Hypothalamus (tissue), 51 donors: ENCODE results near the gene SHISA6.

Source experiments
- DNase-seq, 51 donors: peaks; one replicate each; lab custom pipeline; 2025; lab: John Stamatoyannopoulos, UW

SHISA6 gene

DNA sequence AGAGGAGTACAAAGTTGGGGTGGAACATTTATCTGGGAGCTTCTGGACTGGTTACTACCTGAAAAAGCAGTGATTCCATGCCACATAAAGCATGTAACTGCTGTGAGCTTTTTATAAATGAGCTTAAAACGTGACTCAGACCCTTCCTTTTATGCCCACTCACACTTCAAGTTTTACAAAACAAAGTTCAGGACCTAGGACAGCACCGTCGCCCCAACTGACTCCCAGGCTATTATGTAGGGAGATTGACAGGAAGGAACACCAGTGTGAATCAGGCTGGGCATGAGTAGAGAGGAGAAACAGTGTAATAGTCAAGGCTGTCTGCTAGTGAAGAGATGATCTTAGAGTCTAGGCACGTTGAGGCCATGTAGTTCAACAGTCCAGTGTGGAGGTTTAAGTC lies 265.6 kb downstream of the SHISA6 start:
- DNase-seq, result no peak

DNA sequence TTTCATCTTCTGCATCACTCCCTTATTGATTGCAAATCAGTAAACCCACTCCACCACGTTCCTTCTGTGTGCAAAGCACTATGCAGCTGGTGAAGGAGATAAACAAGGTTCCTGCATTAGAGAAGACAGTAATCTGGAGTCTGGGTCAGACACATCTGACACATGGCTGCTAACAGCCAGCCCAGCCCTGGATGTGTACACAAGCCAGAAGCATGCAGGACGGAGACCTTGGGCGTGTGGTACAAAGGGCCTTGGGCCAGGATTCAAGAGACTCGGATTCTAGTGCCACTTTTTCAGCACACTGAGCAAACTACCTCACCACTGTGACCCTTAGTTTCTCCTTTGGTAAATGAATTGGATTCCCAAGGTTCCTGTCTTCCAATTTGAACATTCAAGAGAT lies 270.7 kb downstream of the SHISA6 start:
- no peak for DNase-seq

DNA sequence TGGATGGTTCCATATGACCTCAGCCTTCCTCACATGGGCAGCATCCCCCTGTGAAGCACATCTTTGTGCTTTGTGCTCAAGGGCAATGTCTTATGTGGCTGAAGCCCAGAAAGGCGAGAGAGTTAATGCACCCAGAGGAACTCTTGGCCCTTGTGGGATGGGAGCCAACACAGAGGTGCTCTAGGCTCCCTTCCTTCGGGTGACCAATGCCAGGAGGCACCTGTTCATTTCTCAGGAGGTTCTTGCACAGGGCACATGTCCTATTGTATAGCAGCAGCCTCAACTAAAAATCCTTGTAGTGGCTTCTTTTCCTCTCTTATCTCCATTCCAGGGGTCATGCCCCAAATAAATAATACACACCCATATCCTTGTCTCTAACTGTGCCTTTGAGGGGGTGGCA lies 273.6 kb downstream of the SHISA6 start:
- no peak for DNase-seq

DNA sequence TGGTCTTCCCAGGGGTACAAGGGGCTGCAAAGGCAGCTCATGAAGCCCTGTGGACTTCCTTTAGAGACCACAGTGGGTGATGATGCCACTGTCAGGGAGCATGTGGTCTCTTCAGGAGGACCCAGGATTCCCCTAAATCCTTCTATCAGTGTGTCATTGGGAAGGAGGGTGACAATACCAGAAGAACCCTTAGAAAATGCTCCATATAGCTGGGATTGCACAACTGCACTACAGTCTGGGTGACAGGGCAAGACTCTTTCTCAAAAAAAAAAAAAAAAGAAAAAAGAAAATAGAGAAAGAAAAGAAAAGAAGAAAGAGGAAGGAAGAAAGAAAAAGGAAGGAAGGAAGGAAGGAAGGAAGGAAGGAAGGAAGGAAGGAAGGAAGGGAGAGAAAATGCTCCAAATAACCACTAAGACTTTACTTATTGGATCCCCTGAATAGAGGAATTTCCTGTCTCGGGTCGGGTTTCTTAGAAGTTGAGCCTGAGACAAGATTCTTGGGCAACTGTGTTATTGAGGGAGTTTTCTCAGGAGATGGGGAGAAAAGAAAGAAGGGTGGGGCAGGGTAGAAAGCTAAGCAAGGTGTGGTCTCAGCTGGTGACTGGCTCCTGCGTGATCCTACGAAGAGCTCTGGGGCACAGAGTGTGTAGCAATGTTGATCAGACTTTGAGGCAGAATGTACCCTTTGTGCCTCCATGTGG lies 274.1 kb downstream of the SHISA6 start:
- DNase-seq, result no peak

DNA sequence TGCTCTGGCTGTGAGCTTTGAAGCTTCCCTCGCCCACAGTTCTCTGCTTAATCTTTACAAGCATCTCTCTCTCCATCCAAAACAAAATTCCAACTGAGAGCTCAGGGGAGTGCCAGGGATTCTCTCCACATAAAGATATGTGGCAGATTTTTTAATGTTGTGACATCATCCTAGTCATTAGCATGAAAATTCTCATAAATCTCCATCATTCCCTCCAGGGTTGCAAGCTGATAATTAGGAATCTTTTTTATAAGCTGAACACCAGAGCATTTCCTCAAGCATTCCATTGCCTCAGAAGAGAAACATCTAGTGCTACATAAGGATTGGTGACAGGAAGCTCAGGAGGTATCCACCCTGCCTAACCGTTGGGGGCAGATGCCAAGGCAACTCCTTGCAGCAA lies 274.9 kb downstream of the SHISA6 start:
- no peak for DNase-seq

DNA sequence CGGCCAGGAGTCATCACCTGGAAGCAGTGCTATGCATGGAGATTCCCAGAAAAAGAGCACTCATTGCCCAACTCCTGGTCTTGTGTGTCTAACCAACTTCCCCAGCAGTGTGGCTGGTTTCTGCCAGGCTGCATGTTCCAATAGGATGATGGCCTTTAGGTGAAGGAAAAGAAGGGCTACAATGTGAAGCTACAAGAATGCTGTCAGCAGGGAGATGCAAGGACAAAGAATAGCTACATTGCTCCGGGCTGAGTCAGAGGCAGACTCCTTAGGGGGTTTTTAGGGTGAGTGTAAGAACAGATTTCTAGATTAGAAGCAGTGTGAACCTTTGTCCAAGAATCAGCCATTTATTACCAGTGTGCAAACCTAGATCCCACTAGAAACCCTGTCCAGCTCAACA lies 294.2 kb downstream of the SHISA6 start:
- no peak for DNase-seq

DNA sequence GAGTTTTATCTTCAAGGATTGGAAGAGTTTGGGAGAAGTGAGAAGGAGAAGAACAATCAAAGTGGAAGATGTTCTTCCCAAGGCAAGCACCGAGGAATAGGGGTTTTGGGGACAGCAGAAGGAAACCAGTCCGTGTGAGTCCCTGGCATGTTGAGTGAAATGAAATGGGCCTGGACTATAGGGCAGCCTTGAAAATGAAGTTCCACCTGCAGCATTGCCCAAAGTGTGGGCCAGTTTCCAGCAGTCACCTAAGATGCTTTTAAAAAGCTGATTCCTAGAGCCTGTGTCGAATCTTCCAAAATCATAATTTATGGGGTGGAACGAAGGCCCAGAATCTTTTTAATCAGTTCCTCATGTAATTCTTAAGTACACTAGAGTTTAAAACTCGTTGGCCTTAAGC lies 297.4 kb downstream of the SHISA6 start:
- no peak for DNase-seq

DNA sequence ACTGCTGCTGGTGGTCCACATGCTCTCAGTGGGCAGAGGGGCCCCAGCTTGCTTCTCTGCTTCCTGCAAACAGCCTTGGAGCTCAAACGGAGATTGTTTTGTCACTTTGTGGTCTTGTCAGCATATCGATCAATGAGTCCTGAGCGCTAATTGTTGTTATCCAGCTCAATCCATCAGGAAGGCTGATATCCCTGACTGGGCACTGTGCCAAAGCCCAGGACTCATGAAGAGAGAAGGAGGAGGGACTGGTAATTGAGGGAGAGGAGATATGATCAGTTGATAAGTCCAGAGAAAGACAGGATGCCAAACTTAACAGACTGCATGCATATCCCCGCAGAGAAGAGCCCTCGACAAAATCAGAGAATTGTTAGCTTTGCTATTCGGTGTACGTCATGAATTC lies 298.6 kb downstream of the SHISA6 start:
- no peak for DNase-seq

DNA sequence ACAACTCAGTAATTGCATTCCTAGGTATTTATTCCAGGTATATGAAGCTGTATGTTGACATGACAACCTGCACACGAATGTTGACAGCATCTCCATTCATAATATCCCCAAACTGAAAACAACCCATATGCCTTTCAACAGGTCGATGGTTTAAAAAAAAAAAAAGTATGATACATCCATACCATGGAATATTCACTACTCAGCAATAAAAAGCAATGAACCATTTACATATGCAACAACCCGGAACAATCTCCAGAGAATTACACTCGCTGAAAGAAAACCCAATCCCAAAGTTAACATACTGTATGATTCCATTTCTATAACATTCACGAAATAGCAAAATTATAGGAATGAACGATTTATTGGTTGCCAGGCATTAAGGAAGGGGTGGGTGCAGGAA lies 304.0 kb downstream of the SHISA6 start:
- no peak for DNase-seq

DNA sequence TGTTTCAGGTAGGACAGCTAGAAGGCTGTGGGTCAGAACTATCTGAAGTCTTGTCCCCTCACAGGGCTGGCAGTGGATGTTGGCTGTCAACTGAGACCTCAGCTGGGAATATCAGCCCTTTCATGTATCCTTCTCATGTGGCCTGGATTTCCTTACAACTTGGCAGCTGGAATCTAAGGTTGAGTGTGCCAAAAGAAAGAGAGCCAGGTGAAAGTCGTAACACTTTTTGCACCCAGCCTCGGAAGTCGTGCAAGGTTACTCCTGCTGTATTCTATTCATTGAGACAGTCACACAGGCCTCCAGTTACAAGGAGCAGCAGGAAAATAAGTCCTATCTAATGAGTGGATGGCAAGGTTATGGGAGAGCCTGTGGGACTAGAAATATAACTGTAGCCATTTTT lies 304.7 kb downstream of the SHISA6 start:
- DNase-seq, result no peak

DNA sequence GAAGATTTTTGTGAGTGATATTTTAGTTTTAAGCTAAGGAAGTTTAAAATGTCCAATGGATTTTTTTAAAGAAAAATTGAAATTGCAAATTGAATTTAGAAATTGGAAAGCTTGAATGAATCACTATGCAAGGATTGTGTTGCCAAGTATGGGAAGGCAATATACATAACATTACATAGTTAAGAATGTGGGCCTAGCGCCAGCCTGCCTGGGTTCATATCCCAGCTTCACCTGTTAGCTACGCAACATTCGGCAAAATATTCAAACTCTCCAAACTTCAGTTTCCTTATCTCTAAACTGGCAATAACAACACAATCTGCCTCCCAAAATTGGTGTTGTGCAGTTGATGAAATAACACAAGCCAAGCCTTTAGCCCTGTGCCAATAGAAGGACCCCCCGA lies 306.8 kb downstream of the SHISA6 start:
- no peak for DNase-seq

DNA sequence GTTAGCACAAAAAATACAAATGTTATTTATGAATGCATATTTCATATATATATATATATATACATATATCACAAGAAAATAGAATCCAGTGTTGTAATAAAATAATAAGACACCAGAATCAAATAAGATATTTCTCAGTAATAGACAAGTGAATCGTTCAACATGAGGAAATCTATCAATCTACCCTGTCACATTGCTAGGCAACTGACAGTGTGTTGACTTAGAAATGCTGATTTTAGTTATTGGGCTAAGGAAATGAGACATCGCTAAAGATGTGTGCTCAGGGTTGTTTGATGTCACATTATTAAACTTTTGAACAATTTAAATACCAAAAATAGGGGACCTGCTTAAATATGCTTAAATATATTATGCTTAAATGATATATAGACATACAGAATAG lies 307.4 kb downstream of the SHISA6 start:
- no peak for DNase-seq

DNA sequence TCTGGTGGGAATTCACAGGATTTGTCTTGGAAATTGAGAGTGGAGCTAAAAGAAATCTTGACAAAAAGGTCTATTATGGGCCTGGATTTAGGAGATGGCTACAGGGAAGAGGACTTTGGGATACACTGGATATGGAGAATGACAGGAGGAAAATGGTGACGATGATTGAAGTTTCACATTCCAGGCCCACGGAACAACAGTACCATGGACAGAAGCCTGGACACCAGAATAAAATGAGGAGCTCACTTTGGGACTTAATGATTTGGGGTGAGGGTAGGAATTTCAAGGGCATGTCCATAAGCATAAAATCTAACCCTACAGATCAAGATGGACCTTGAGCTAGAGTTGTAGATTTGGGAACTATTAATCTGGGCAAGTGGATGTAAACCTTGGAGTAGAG lies 309.4 kb downstream of the SHISA6 start:
- DNase-seq, result no peak

DNA sequence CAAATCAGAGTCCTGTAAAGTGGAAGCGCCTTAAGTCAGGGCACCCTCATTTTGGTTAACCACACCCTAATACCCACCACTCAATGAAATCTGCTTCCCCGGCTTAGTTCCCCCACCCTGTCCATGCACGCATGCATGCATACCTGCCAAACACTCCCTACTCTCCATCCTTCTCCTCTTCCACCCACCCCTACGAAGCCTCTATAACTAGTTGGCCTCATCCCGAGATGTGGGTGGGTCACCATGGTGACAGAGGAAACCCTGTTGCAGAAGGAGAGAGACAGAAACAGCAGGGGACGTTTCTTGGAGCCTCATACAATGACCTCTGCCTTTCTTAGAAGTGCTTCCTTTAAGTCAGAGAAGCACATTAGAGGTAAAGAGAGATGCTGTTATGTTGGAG lies 310.4 kb downstream of the SHISA6 start:
- peak in 1 of 51 donors; percentile 18 for DNase-seq

DNA sequence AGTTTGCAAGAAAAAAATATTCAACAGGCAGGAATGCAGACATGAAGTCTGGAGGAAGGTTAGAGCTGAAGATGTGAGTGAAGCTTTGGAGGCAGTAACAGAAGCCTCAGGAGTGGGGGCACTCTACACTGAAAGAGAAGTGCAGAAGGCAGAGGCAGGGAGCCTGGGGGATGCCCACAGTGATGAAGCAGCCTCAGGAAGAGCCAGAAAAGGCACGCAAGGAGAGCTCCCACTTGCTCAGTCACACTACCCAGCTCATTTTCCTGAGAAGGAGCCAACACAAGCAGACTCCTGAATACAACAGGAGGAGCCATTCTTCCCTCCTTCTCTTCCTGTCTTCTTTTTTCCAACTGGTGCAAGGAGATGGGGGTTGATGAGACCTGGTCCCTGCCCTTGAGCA lies 312.1 kb downstream of the SHISA6 start:
- peak in 1 of 51 donors; percentile 30 for DNase-seq

DNA sequence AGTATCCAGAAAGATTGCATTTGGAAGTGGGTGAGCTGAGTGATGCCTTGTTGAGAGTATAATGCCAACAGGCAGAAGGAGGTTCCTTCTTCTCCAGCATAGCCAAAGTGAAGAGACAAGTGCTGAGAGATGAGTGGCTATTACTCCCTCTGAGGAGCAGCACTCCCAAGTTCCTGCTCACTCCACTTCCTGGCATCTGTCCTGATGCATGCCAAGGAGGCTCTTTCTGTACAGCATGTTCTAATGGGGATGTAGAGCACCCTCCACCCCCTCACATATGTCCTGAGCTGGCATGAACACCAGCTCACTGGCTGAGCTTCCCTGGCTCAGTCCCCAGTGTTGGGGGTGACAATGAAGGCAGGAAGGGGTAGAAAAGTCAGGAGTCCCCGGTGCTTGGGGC lies 313.0 kb downstream of the SHISA6 start:
- DNase-seq, result peak in 1 of 51 donors; percentile 29

DNA sequence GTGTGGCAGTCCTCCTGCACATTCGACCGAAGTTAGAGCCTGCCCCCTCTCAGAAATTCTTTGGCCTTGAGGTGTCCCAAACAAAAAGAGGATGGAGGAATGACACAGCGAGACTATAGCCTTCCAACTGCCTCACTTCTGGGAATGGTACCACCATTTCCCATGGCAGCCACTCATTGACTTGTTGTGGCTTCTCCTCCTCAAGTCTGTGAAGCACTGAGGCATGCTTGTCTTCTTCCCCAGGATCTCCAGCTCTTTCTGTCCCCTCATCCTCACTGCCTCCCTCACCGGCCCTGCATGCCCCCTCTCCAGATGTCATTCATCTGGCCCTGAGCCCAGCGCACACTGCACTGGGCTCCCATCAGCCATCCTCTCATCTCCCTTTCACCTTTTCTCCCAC lies 313.5 kb downstream of the SHISA6 start:
- no peak for DNase-seq

DNA sequence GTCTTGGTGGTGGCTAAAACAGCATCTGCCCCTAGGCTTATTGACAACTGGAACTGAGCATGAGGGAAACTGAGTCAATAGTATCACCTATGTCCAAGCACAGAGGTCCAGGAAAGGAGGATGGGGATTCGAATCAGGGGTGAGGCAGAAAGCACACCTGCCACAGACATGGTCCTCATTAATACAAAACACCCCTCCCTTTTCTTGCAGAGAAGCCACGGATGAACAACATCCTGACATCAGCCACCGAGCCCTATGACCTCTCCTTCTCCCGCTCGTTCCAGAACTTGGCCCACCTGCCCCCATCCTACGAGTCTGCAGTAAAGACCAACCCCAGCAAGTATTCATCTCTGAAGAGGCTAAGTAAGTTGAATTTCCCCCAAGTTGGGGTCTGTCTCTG lies 314.5 kb downstream of the SHISA6 start:
- DNase-seq, result no peak

DNA sequence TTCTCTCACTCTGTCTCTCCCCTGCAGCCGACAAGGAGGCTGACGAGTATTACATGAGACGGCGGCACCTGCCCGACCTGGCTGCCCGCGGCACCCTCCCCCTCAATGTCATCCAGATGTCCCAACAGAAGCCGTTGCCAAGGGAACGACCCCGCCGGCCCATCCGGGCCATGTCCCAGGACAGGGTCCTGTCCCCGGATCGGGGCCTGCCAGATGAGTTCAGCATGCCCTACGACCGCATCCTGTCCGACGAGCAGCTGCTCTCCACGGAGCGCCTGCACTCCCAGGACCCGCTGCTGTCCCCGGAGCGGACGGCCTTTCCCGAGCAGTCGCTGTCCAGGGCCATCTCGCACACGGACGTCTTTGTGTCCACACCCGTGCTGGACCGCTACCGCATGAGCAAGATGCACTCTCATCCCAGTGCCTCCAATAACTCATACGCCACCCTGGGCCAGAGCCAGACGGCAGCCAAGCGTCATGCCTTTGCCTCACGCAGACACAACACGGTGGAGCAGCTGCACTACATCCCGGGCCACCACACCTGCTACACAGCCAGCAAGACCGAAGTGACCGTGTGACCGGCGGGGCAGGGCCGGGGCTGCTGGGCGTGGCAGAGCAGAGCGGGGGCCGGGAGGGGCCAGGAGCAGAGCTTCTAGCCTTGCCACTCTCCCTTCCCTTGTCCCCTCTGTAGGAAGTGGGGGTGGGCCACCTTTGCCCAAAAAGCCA lies 316.9 kb downstream of the SHISA6 start:
- DNase-seq, result peak in 1 of 51 donors; percentile 1

DNA sequence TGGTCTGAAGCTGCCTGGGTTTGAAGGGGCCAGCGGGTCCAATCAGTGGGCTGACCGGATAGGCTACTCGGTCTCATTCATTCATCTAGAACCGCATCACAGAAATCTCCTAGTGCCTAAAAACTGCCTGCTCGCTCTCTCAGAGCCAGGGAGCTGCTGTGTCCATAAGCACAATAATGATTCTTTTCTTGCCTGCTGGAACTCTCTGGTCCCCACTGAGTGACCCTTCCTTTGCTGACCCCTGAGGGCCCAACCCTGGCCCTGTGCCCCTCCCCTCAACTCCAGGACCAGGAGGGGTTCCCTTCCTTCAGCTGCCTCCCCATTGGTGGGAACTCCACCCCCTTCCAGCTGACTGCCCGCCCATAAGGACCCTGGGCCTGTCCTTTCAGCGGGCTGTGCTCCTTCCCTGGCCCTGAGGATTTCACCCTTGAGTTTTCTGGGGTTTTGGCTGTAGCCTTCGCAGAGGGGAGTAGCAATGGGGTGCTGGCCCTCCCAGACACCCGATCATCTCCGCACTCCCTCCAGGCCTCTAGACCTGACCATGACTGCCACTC lies 317.7 kb downstream of the SHISA6 start:
- DNase-seq, result no peak

DNA sequence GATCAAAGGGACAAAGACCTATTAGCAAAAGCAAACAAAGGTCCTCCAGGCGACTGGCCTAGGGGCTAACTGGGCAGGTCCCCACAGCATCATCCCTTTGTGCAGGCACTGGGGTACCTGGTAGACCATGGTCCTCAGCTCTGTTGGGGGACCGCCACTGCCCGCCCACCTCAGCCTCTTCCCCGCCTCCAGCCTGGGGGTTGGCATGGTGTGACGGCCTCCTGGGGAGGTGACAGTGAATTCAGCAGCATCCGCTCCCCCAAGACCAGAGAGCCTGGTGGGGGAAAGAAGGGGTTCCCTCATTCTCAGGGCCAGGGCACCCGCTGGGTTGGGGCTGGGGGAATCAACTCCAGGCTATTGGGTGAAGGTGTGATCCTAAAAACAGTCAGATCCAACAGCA lies 318.6 kb downstream of the SHISA6 start:
- no peak for DNase-seq

DNA sequence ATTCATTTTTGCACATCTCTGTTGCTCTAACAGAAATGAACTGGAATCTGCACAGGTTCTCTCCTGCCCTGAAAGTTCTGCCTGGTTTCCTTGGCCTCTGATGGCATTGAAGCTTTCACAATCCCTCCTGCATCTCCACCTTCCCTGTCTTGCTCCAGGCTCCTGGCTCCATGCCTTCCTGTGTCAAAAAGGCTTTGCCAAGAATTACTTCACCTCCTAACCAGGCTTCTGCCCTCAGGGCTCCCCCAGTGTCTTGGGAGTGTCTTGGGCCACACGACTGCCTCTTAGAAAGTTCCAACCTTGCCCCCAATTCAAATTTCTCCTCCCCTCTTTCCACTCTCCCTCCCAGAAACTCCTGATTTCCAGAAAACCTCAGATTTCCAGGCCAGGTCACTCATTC lies 320.3 kb downstream of the SHISA6 start:
- DNase-seq, result no peak
